Stimulated activated CD4-positive, alpha-beta T cell treated with anti-CD3 and anti-CD28 coated beads, Interleukin-2, amount 100 ng/mL, for 4 hours (primary cell): Measurements from ENCODE around the gene BUB1B.
"Not testable (repeated sequence)": the region's sequence is repeated elsewhere in the genome, so short reads cannot be mapped to it uniquely, and the experiment has no call there.

Experiments used
- DNase-seq: peaks from one replicate; pipeline ENCODE4 v3.0.0-alpha.2; 2020; ENCODE audit warnings: low read depth

Gene BUB1B

GRCh38 chr15:40137303-40138200 is 23.3 kb upstream of the BUB1B start:
- no peak for DNase-seq

- not testable (repeated sequence) for DNase-seq
Measured at GRCh38 chr15:40138201-40138570, 22.7 kb upstream of the BUB1B start.

GRCh38 chr15:40142428-40142827 is 18.4 kb upstream of the BUB1B start:
- DNase-seq = no peak

- no peak for DNase-seq
Measured at GRCh38 chr15:40146037-40146436, 14.8 kb upstream of the BUB1B start.

GRCh38 chr15:40149339-40149738 is 11.5 kb upstream of the BUB1B start:
- no peak for DNase-seq

GRCh38 chr15:40150163-40150925 is 10.5 kb upstream of the BUB1B start:
- DNase-seq = no peak

- DNase-seq = no peak
Measured at GRCh38 chr15:40151499-40151898, 9.4 kb upstream of the BUB1B start.

- no peak for DNase-seq
Measured at GRCh38 chr15:40151991-40152390, 8.9 kb upstream of the BUB1B start.

GRCh38 chr15:40154821-40155220 is 6.0 kb upstream of the BUB1B start:
- not testable (repeated sequence) for DNase-seq

- no peak for DNase-seq
Measured at GRCh38 chr15:40155270-40155910, 5.5 kb upstream of the BUB1B start.

GRCh38 chr15:40157778-40158447 is 3.0 kb upstream of the BUB1B start:
- no peak for DNase-seq

GRCh38 chr15:40160021-40160420 is 848 bp upstream of the BUB1B start:
- no peak for DNase-seq

GRCh38 chr15:40161693-40162391 is 973 bp downstream of the BUB1B start:
- no peak for DNase-seq

- no peak for DNase-seq
Measured at GRCh38 chr15:40162552-40162951, 1.7 kb downstream of the BUB1B start.

GRCh38 chr15:40163657-40164416 is 3.0 kb downstream of the BUB1B start:
- no peak for DNase-seq

- not testable (repeated sequence) for DNase-seq
Measured at GRCh38 chr15:40167374-40167773, 6.5 kb downstream of the BUB1B start.

- DNase-seq = no peak
Measured at GRCh38 chr15:40175160-40175559, 14.3 kb downstream of the BUB1B start.

- no peak for DNase-seq
Measured at GRCh38 chr15:40182358-40183029, 21.6 kb downstream of the BUB1B start.

- DNase-seq = no peak
Measured at GRCh38 chr15:40183636-40184463, 23.0 kb downstream of the BUB1B start.
